Fibroblast of mammary gland (primary cell): Measurements from ENCODE around the gene PPIF.

ENCODE experiments used
- DNase-seq: peaks from one replicate; pipeline ENCODE4 v3.0.0-alpha.2; 2010; ENCODE audit warnings: low read depth
- H3K4me3 ChIP-seq: 2 replicates; pipeline ENCODE4 v1.5.1; 2011; ENCODE audit warnings: low read depth, mild to moderate bottlenecking, low read length, moderate library complexity; ENCODE audit not compliant: control insufficient read depth
- CTCF ChIP-seq: conservative IDR thresholded peaks from 2 replicates; pipeline ENCODE4 v1.5.1; 2011; ENCODE audit warnings: low read depth, low read length, inconsistent platforms; ENCODE audit not compliant: control insufficient read depth, insufficient read depth

The PPIF gene

GRCh38 chr10:79303631-79304478 lies 43.4 kb upstream of the PPIF start:
- TF ChIP-seq CTCF: no peak
- no peak for DNase-seq
- H3K4me3 ChIP-seq: no peak overlapping the region

- H3K4me3 ChIP-seq: no peak overlapping the region
- DNase-seq: no peak
- no peak for TF ChIP-seq CTCF
Measured at GRCh38 chr10:79304479-79305087, 42.7 kb upstream of the PPIF start.

- TF ChIP-seq CTCF: no peak
- no peak for DNase-seq
Measured at GRCh38 chr10:79305515-79305914, 41.8 kb upstream of the PPIF start.

GRCh38 chr10:79305988-79306387 lies 41.3 kb upstream of the PPIF start:
- no peak for DNase-seq
- no peak for TF ChIP-seq CTCF
- no peak overlapping the region for H3K4me3 ChIP-seq

More at GRCh38 chr10:79305515-79305914, 41.8 kb upstream of the PPIF start:
- no peak overlapping the region for H3K4me3 ChIP-seq

GRCh38 chr10:79306644-79307220 lies 40.5 kb upstream of the PPIF start:
- no peak for DNase-seq
- no peak overlapping the region for H3K4me3 ChIP-seq
- no peak for TF ChIP-seq CTCF

- H3K4me3 ChIP-seq: no peak overlapping the region
- DNase-seq: no peak
- no peak for TF ChIP-seq CTCF
Measured at GRCh38 chr10:79308016-79308415, 39.3 kb upstream of the PPIF start.
